ENCODE data around the gene KPTN.

- TF ChIP-seq CTCF (IDR thresholded peaks at IDR 0.05; ENCODE audit: insufficient read depth, low read depth, low read length) = no peak
- TF ChIP-seq EZH2 (IDR thresholded peaks at IDR 0.05; ENCODE audit: insufficient read depth, low read length) = no peak
Observed at GRCh38 chr19:47483200-47483599, 819 bp downstream of the KPTN start.

All from astrocyte (in vitro differentiated cells and primary cell).